Kidney (tissue), 14 donors: ENCODE data around the gene SYNE1. TPM values are rescaled to one million over a fixed set of nuclear protein-coding genes. Genes with fewer than 3 reads are reported as not detected.

Source experiments
- DNase-seq, 5 donors: peaks; one replicate each; pipeline ENCODE4 v3.0.0-alpha.2; 2013 to 2020
- FAIRE-seq: peaks from 2 replicates; lab custom pipeline; 2012; peaks lifted over from hg19 to GRCh38; lab: Jason Lieb, UNC
- H3K27ac ChIP-seq, 2 donors: one replicate each; pipeline ENCODE4 v1.7.0; 2013; ENCODE audit warnings: low read depth in 2 of 2, low read length in 2 of 2, inconsistent platforms in 1 of 2
- H3K27me3 ChIP-seq: one replicate; pipeline ENCODE4 v1.7.1; 2013; ENCODE audit warnings: low read length, inconsistent platforms; ENCODE audit not compliant: control insufficient read depth, insufficient read depth
- H3K36me3 ChIP-seq, 3 donors: one replicate each; pipeline versions ENCODE4 v1.7.0 to v1.7.1; 2013; ENCODE audit warnings: low read length in 3 of 3, control low read depth in 1 of 3, inconsistent platforms in 1 of 3; ENCODE audit not compliant: insufficient read depth in 3 of 3, control insufficient read depth in 2 of 3
- H3K4me1 ChIP-seq, 3 donors: one replicate each; pipeline versions ENCODE4 v1.7.0 to v1.7.1; 2013; ENCODE audit warnings: low read length in 3 of 3, inconsistent platforms in 1 of 3, low read depth in 1 of 3; ENCODE audit not compliant: control insufficient read depth in 2 of 3, insufficient read depth in 2 of 3
- H3K4me3 ChIP-seq, 3 donors: one replicate each; pipeline versions ENCODE4 v1.7.0 to v1.8.1; 2013; ENCODE audit warnings: low read length in 3 of 3, control low read depth in 1 of 3, inconsistent platforms in 1 of 3
- H3K9ac ChIP-seq, 3 donors: one replicate each; pipeline versions ENCODE4 v1.7.0 to v1.7.1; 2013; ENCODE audit warnings: low read length in 3 of 3, control low read depth in 1 of 3, inconsistent platforms in 1 of 3
- H3K9me3 ChIP-seq, 3 donors: one replicate each; pipeline versions ENCODE4 v1.7.0 to v1.7.1; 2013; ENCODE audit warnings: low read length in 3 of 3, control low read depth in 1 of 3, inconsistent platforms in 1 of 3; ENCODE audit not compliant: control insufficient read depth in 2 of 3, insufficient read depth in 1 of 3
- intact Hi-C: fragments of 100-400 bp; cut with DNase I; formaldehyde crosslinking; loops from one replicate; pipeline ENCODE4 v1.11.1; 2022
- polyA plus RNA-seq: library from polyadenylated mRNA; stranded (reverse); fragments of 350-450 nt; fragmentation: Illumina TruSeq; extraction: RNeasy Lipid Tissue Mini Kit (QIAGEN cat#74804); gene quantifications from one replicate; pipeline ENCODE4 v1.2.3, GENCODE V29; 2014; ENCODE audit warnings: low read depth, low replicate concordance; ENCODE audit not compliant: insufficient read depth
- total RNA-seq: library from RNA; stranded (reverse); fragmentation: NEBNext Ultra II Directional; extraction: Animal tissue kit (Norgen Biotek cat#: 25700); gene quantifications from one replicate; pipeline ENCODE4 v1.2.1, GENCODE V29; 2021
- TF ChIP-seq, protein P1 (sequence below): IDR thresholded peaks from 3 replicates; pipeline ENCODE4 v1.5.1; 2012; ENCODE audit warnings: mild to moderate bottlenecking, moderate library complexity, borderline replicate concordance; ENCODE audit not compliant: insufficient read depth; ENCODE audit errors: extremely low read depth
- donor health status: control.
- donor health status: control.
- donor health status: control.
- donor health status: control.
- donor health status: control.
- donor health status: DM: yes; HTN: yes; CAD: no.
- donor health status: Normal renal cell carcinoma (clear cell type).

SYNE1 gene
- total and polyA plus RNA-seq, 2 donors from 2014 or later: 47.8 to 216 TPM

DNA sequence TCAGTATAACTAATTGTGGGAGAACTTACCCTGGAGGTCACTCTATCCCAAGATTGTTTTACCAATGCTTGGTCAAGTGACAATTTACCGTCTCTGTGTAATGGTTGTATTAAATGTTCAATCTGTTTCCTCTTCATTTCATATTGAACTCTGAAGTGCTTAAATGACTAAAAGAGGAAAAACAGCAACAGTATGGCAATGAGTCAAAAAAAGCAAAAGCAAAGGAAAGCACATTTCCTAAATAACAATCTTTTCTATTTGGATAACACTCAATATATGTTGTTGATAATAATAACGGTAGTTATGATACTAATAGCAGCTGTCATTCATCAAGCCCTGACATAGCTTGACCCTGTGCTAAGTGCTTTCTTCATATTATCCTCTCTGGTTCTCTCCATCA lies 152.4 kb downstream of the SYNE1 start:
- Histone ChIP-seq H3K36me3 (no peaks in the 10 kb centered on the region), H3K9me3 (no peaks in the 10 kb centered on the region), H3K4me3 (no peak overlapping the region), H3K4me1 (no peaks in the 10 kb centered on the region), H3K27ac (no peak overlapping the region), H3K9ac (no peak overlapping the region), H3K27me3 (no peaks in the 10 kb centered on the region)
- FAIRE-seq (no peak), DNase-seq (no peak)
- intact Hi-C loops: no loop called here
- TF ChIP-seq, protein P1, sequence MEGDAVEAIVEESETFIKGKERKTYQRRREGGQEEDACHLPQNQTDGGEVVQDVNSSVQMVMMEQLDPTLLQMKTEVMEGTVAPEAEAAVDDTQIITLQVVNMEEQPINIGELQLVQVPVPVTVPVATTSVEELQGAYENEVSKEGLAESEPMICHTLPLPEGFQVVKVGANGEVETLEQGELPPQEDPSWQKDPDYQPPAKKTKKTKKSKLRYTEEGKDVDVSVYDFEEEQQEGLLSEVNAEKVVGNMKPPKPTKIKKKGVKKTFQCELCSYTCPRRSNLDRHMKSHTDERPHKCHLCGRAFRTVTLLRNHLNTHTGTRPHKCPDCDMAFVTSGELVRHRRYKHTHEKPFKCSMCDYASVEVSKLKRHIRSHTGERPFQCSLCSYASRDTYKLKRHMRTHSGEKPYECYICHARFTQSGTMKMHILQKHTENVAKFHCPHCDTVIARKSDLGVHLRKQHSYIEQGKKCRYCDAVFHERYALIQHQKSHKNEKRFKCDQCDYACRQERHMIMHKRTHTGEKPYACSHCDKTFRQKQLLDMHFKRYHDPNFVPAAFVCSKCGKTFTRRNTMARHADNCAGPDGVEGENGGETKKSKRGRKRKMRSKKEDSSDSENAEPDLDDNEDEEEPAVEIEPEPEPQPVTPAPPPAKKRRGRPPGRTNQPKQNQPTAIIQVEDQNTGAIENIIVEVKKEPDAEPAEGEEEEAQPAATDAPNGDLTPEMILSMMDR: no peak

DNA sequence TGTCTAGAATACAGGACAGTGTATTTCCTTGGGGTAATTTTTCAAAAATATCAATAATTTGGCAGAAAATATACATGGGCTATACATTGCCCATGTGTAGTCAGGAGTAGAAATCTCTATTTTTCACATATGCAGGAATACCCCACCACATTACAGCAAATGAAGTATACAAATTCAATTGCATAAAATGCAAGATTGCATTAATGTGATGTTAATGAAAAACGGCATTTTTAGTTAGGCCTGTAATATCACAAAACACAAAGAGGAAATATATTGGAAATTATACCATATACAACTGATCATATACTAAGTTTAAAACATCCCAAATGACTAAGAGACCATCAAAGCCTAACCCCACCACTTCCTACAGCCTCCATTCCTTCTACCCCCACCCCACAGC lies 154.9 kb downstream of the SYNE1 start:
- FAIRE-seq: no peak

GRCh38 chr6:152478377-152479010 lies 158.7 kb downstream of the SYNE1 start:
- no peaks in the 10 kb centered on the region for H3K36me3 ChIP-seq
- H3K9ac ChIP-seq: no peak overlapping the region
- FAIRE-seq (no peak), DNase-seq (no peak)
- no peak overlapping the region for H3K4me3 ChIP-seq
- H3K27ac ChIP-seq: no peak overlapping the region
- H3K4me1 ChIP-seq: no peaks in the 10 kb centered on the region
- H3K27me3 ChIP-seq: no peaks in the 10 kb centered on the region
- TF ChIP-seq, protein P1: no peak
- intact Hi-C loops: no loop called here
- no peaks in the 10 kb centered on the region for H3K9me3 ChIP-seq

More for the DNA sequence above, 154.9 kb downstream of the SYNE1 start:
- H3K4me1 ChIP-seq: no peaks in the 10 kb centered on the region
- no peak for DNase-seq
- H3K9ac ChIP-seq: no peak overlapping the region
- TF ChIP-seq, protein P1: no peak
- no peak overlapping the region for H3K4me3 ChIP-seq
- H3K27me3 ChIP-seq: no peaks in the 10 kb centered on the region
- H3K36me3 ChIP-seq: no peaks in the 10 kb centered on the region
- H3K27ac ChIP-seq: no peak overlapping the region
- H3K9me3 ChIP-seq: no peaks in the 10 kb centered on the region
- intact Hi-C loops: no loop called here

- no peak overlapping the region for H3K27ac ChIP-seq
- FAIRE-seq (no peak), DNase-seq (no peak)
- no peaks in the 10 kb centered on the region for H3K9me3 ChIP-seq
- no peaks in the 10 kb centered on the region for H3K27me3 ChIP-seq
- no peak overlapping the region for H3K4me3 ChIP-seq
- intact Hi-C loops: no loop called here
- H3K9ac ChIP-seq: no peak overlapping the region
- TF ChIP-seq, protein P1: no peak
- no peaks in the 10 kb centered on the region for H3K36me3 ChIP-seq
- no peaks in the 10 kb centered on the region for H3K4me1 ChIP-seq
Observed at GRCh38 chr6:152474354-152474753, 162.8 kb downstream of the SYNE1 start.
